OCI-LY7 (cell line): ENCODE results near the gene SETD4. TPM values are rescaled to one million over a fixed set of nuclear protein-coding genes. Genes with fewer than 3 reads are reported as not detected.

Source experiments
- BruUV-seq: library from RNA; stranded (reverse); fragments of 400-500 nt; replicated peaks from 2 replicates; lab custom pipeline; 2021; lab: Mats Ljungman, UMichigan
- CTCF ChIA-PET: fragments of 300-600 bp; sonication (Branson Sonifier 250); formaldehyde crosslinking; loops from one replicate; lab custom pipeline; 2022; ENCODE audit warnings: antibody characterized with exemption; ENCODE audit not compliant: unreplicated experiment; lab: Charles Lee
- POLR2A ChIA-PET: fragments of 300-600 bp; sonication (Branson Sonifier 250); formaldehyde crosslinking; loops from one replicate; lab custom pipeline; 2022; ENCODE audit warnings: antibody characterized with exemption; lab: Charles Lee
- DNase-seq: peaks from one replicate; pipeline ENCODE4 v3.0.0-alpha.2; 2015; ENCODE audit warnings: low spot score
- H2AFZ ChIP-seq: fragments of 200-600 bp; sonication (generic), shearing (Covaris generic); 2 replicates; pipeline ENCODE4 v1.6.1; 2014; ENCODE audit warnings: mild to moderate bottlenecking, antibody characterized with exemption, low read length, moderate library complexity
- H3K27ac ChIP-seq: fragments of 200-600 bp; sonication (generic); 2 replicates; pipeline ENCODE4 v1.5.1; 2014; ENCODE audit warnings: mixed run types, low read depth, mild to moderate bottlenecking, moderate library complexity, low read length, inconsistent platforms; ENCODE audit not compliant: poor library complexity, severe bottlenecking
- H3K36me3 ChIP-seq: fragments of 200-600 bp; sonication (generic); 2 replicates; pipeline ENCODE4 v1.6.1; 2014; ENCODE audit warnings: mild to moderate bottlenecking, antibody characterized with exemption, low read length, moderate library complexity, mixed read lengths; ENCODE audit not compliant: insufficient read depth
- H3K4me1 ChIP-seq: fragments of 200-600 bp; sonication (generic); 2 replicates; pipeline ENCODE4 v1.5.1; 2014; ENCODE audit warnings: mild to moderate bottlenecking, low read length; ENCODE audit not compliant: insufficient read depth, poor library complexity, severe bottlenecking
- H3K4me2 ChIP-seq: fragments of 200-600 bp; sonication (generic); 2 replicates; pipeline ENCODE4 v1.6.1; 2014; ENCODE audit warnings: mild to moderate bottlenecking, low read length
- H3K4me3 ChIP-seq: fragments of 200-600 bp; sonication (generic); 2 replicates; pipeline ENCODE4 v1.5.1; 2014; ENCODE audit warnings: mild to moderate bottlenecking, low read depth, low read length; ENCODE audit not compliant: poor library complexity, severe bottlenecking
- H3K79me2 ChIP-seq: fragments of 200-600 bp; sonication (generic); 2 replicates; pipeline ENCODE4 v1.6.1; 2016; ENCODE audit warnings: low read depth, mild to moderate bottlenecking, low read length, moderate library complexity, mixed read lengths; ENCODE audit not compliant: insufficient read depth
- H3K9me2 ChIP-seq: fragments of 200-600 bp; sonication (generic); 2 replicates; pipeline ENCODE4 v1.6.1; 2016; ENCODE audit warnings: mild to moderate bottlenecking, low read length, mixed read lengths; ENCODE audit not compliant: insufficient read depth
- H3K9me3 ChIP-seq: fragments of 200-600 bp; sonication (generic); 2 replicates; pipeline ENCODE4 v1.6.1; 2014; ENCODE audit warnings: mild to moderate bottlenecking, mixed run types, low read length, mixed read lengths
- H4K20me1 ChIP-seq: fragments of 200-600 bp; sonication (generic); 2 replicates; pipeline ENCODE4 v1.6.1; 2014; ENCODE audit warnings: mild to moderate bottlenecking, antibody characterized with exemption, low read length, moderate library complexity, mixed read lengths; ENCODE audit not compliant: insufficient read depth
- EZH2phosphoT487 ChIP-seq: fragments of 200-600 bp; sonication (generic); IDR thresholded peaks from 2 replicates; pipeline ENCODE4 v1.6.1; 2018; ENCODE audit warnings: low read depth, borderline replicate concordance, mild to moderate bottlenecking, mixed run types, antibody characterized with exemption, low read length, moderate library complexity, mixed read lengths
- intact Hi-C: fragments of 100-400 bp; cut with micrococcal nuclease; formaldehyde crosslinking; loops from one replicate; pipeline ENCODE4 v1.10.0; 2022; ENCODE audit not compliant: unreplicated experiment
- total RNA-seq, 2 experiments: library from RNA; depleted of rRNA in 1 of 2; stranded (reverse); fragments of >200 nt in 1 of 2; shearing (Covaris generic) in 1 of 2; gene quantifications; 2 replicates each; pipeline ENCODE4 v1.2.3, GENCODE V29; 2014 to 2022
- TF ChIP-seq, protein P1 (sequence below): fragments of 200-600 bp; sonication (generic); conservative IDR thresholded peaks from 2 replicates; pipeline ENCODE4 v1.5.1; 2014; ENCODE audit warnings: mild to moderate bottlenecking, antibody characterized with exemption, low read length, moderate library complexity, mixed read lengths

The SETD4 gene
- total RNA-seq, 2 experiments from 2014 or later = 19.1 to 28.1 TPM

DNA sequence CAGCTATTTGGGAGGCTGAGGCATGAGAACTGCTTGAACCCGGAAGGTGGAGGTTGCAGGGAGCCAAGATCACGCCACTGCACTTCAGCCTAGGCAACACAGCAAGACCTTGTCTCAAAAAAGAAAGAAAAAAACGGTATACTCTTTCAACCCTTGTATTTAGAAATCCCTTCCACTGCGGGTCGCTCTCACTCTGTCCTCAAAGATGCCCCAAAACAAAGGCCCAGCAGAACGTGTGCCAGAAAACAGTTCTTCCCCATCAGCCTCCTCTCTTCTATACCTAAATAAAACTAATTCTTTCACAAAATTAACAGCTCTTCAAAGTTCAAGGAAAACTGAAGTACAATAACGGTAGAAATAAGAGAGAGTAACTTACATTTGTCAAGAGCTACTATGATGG lies 13.2 kb downstream of the SETD4 start:
- intact Hi-C loops = no loop called here
- H3K79me2 ChIP-seq = no peaks in the 10 kb centered on the region
- no peak overlapping the region for H2AFZ ChIP-seq
- H3K36me3 ChIP-seq = peaks cover 83% of the 10 kb centered on the region
- H3K4me2 ChIP-seq = no peak overlapping the region
- no peaks in the 10 kb centered on the region for H3K9me2 ChIP-seq
- H3K27ac ChIP-seq = no peak overlapping the region
- no peaks in the 10 kb centered on the region for H4K20me1 ChIP-seq
- TF ChIP-seq, protein P1, sequence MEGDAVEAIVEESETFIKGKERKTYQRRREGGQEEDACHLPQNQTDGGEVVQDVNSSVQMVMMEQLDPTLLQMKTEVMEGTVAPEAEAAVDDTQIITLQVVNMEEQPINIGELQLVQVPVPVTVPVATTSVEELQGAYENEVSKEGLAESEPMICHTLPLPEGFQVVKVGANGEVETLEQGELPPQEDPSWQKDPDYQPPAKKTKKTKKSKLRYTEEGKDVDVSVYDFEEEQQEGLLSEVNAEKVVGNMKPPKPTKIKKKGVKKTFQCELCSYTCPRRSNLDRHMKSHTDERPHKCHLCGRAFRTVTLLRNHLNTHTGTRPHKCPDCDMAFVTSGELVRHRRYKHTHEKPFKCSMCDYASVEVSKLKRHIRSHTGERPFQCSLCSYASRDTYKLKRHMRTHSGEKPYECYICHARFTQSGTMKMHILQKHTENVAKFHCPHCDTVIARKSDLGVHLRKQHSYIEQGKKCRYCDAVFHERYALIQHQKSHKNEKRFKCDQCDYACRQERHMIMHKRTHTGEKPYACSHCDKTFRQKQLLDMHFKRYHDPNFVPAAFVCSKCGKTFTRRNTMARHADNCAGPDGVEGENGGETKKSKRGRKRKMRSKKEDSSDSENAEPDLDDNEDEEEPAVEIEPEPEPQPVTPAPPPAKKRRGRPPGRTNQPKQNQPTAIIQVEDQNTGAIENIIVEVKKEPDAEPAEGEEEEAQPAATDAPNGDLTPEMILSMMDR = no peak
- TF ChIP-seq EZH2phosphoT487 = no peak
- no peak overlapping the region for H3K4me3 ChIP-seq
- DNase-seq = no peak
- no TSS peak for BruUV-seq
- H3K9me3 ChIP-seq = no peaks in the 10 kb centered on the region
- ChIA-PET CTCF (no interaction called here), POLR2A (interaction anchor here (1.2 to 1.5 kb wide), 2 partner anchors 8 to 41 kb away, joined by 3 to 4 read pairs; no protein-coding TSS in a partner anchor)
- no peaks in the 10 kb centered on the region for H3K4me1 ChIP-seq

DNA sequence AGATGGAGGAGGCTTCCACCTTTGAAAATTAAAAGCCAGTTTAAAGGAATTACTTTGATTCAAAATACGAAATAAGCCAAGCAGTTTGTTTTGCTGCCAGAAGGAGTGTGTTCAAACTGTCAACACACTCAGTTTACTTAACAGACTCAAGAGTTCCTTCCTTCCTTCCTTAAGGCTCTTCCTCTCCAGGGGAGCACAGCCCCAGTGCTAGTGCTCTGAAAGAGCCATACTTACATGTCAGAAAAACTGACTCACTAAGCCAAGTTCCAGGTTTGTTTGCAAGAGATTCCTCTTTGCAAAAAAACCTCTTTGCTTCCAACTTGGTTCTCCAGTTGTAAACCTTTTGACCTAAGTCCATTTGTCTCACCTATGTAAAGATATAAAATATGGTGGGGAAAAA lies 14.3 kb downstream of the SETD4 start:
- Histone ChIP-seq H3K9me3 (no peaks in the 10 kb centered on the region), H4K20me1 (no peaks in the 10 kb centered on the region), H3K36me3 (peaks cover 86% of the 10 kb centered on the region), H3K9me2 (no peaks in the 10 kb centered on the region), H3K4me3 (no peak overlapping the region), H3K4me2 (no peak overlapping the region), H3K27ac (no peak overlapping the region), H3K4me1 (no peaks in the 10 kb centered on the region), H3K79me2 (no peaks in the 10 kb centered on the region), H2AFZ (no peak overlapping the region)
- ChIA-PET CTCF (no interaction called here), POLR2A (interaction anchor here (0.6 to 1.5 kb wide), 5 partner anchors 9 to 1200 kb away, joined by 3 to 4 read pairs (median 3); no protein-coding TSS in a partner anchor)
- BruUV-seq = no TSS peak
- intact Hi-C loops = no loop called here
- TF ChIP-seq, protein P1 = no peak
- no peak for TF ChIP-seq EZH2phosphoT487
- DNase-seq = no peak

DNA sequence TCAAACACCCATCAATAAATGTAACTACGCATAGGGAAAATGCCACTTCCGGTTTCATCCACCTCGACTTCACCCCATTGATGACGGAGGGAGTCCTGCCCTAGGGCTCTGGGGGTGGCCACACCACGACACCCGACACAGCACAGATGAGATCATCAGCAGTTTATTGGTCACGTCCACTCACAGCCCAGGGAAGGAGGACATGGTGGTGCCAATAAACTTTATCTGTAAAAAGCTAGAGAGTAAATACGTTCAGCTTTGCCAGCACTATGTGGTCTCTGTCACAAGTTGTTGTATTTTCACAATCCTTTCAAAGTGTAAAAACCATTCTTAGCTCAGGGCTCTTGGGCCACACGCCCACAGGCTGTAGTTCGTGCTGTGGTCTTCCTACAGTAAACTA lies 16.3 kb downstream of the SETD4 start:
- ChIA-PET CTCF (no interaction called here), POLR2A (interaction anchor here (1.2 kb wide), 1 partner anchor 10 kb away, joined by 5 read pairs; no protein-coding TSS in a partner anchor)
- Histone ChIP-seq H4K20me1 (no peaks in the 10 kb centered on the region), H3K9me3 (no peaks in the 10 kb centered on the region), H3K4me2 (no peak overlapping the region), H3K4me1 (no peaks in the 10 kb centered on the region), H3K79me2 (no peaks in the 10 kb centered on the region), H3K27ac (no peak overlapping the region), H3K36me3 (peaks cover 72% of the 10 kb centered on the region), H3K4me3 (no peak overlapping the region), H2AFZ (no peak overlapping the region), H3K9me2 (no peaks in the 10 kb centered on the region)
- BruUV-seq = no TSS peak
- DNase-seq = no peak
- intact Hi-C loops = no loop called here
- TF ChIP-seq EZH2phosphoT487 = no peak
- TF ChIP-seq, protein P1 = no peak
